ENCODE results near the gene TBC1D22A.

GRCh38 chr22:47030143-47030661 lies 267.8 kb downstream of the TBC1D22A start:
- no peak for TF ChIP-seq CTCF (conservative IDR thresholded peaks at IDR 0.05; ENCODE audit: low read depth in 2 of 2)
- no peak for TF ChIP-seq POLR2AphosphoS5 (IDR thresholded peaks at IDR 0.05; ENCODE audit: low read depth)
- no peak for TF ChIP-seq EZH2phosphoT487 (IDR thresholded peaks at IDR 0.05; ENCODE audit: unreplicated experiment)
- no peak for TF ChIP-seq REST (IDR thresholded peaks at IDR 0.05; ENCODE audit: unreplicated experiment)
- no peak for TF ChIP-seq EZH2 (IDR thresholded peaks at IDR 0.05; ENCODE audit: low read depth, unreplicated experiment)
